ENCODE measurements around the gene MLLT11.
A peak's percentile ranks its signal among the peaks of the same experiment; 100 is the strongest.

Gene MLLT11

DNA sequence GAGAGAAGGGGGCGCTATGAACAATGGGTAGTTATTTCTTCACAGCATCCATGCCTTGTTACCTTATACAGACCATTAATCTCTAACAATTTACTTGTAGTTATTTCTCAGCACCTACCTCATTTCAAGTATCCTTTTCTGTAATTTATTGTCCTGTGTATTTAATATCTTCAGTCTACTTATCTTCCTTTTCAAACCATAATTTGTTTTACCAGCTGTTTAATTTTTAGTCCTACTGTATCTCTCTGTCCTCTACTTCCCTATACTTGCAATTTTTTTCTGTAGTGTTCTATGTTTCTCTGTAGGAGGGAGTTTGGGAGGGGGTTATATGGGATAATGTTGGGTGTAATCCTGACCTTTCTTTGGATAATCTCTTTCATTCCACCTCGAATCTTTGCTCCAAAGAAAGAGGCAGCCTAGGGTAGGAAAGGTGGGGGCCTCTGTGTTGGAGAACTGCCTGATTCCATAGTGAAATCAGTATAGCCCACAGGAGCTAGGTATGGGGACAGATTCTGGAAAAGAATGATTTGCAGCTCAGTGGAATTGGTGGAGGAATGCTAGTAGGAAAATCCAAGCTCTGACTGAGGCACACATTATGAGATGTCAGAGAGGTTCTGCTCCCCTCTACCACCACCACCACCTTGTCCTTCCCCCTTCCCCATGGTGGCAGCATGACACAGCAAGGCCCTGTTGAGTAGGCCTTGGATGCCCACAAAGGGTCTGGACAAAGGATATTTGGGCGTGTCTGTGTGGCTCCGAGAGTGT, 642 bp downstream of the MLLT11 start:
- DNase-seq (ENCODE audit: low read depth, low spot score): no peak
- Histone ChIP-seq H3K9ac (ENCODE audit: insufficient read length) (peak overlapping the region; percentile 89), H3K27ac (peak overlapping the region; percentile 77; the same call in 1 of the 2 replicates)

DNA sequence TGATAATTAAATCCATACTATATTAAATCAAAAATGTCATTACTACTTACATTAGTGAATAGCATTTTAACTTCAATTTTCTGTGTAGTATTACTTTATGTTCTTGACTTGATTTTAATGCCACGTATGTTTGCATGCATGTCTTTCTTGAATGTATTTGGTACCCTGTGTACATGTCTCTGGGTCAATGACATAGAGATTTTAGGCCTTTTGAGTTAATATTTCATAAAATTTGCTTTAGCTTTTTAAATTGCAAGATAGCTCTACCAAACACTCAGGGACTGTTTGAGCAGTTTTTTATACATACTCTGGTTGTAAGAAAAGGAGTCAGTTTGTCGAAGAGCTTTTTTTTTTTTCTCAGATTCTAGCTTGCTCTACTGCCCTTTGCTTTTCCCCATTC, 1.5 kb downstream of the MLLT11 start:
- H3K9me3 ChIP-seq (ENCODE audit: low read depth, low read length): no peaks in the 10 kb centered on the region
- peak overlapping the region; percentile 97 for H3K4me3 ChIP-seq
- TF ChIP-seq EZH2 (IDR thresholded peaks at IDR 0.05) (no peak), FOXP2 (optimal IDR thresholded peaks at IDR 0.05; ENCODE audit: control extremely low read depth, extremely low read length, insufficient read depth) (no peak)
- peaks cover 24% of the 10 kb centered on the region for H3K36me3 ChIP-seq (ENCODE audit: insufficient read depth, low read length)
- no peak for DNase-seq (ENCODE audit: low read depth, low spot score)
- H3K9ac ChIP-seq (ENCODE audit: insufficient read length): peak overlapping the region; percentile 89
- peak overlapping the region; percentile 77; the same call in 1 of the 2 replicates for H3K27ac ChIP-seq

More for the DNA sequence above, 642 bp downstream of the MLLT11 start:
- Histone ChIP-seq H3K4me3 (peak overlapping the region; percentile 97), H3K36me3 (ENCODE audit: insufficient read depth, low read length) (peaks cover 26% of the 10 kb centered on the region), H3K9me3 (ENCODE audit: low read depth, low read length) (no peaks in the 10 kb centered on the region)
- no peak for TF ChIP-seq FOXP2 (optimal IDR thresholded peaks at IDR 0.05; ENCODE audit: control extremely low read depth, extremely low read length, insufficient read depth)
- TF ChIP-seq POLR2AphosphoS5 (IDR thresholded peaks at IDR 0.05; ENCODE audit: borderline replicate concordance, low read depth, low read length): no peak
- TF ChIP-seq EZH2 (IDR thresholded peaks at IDR 0.05): no peak

DNA sequence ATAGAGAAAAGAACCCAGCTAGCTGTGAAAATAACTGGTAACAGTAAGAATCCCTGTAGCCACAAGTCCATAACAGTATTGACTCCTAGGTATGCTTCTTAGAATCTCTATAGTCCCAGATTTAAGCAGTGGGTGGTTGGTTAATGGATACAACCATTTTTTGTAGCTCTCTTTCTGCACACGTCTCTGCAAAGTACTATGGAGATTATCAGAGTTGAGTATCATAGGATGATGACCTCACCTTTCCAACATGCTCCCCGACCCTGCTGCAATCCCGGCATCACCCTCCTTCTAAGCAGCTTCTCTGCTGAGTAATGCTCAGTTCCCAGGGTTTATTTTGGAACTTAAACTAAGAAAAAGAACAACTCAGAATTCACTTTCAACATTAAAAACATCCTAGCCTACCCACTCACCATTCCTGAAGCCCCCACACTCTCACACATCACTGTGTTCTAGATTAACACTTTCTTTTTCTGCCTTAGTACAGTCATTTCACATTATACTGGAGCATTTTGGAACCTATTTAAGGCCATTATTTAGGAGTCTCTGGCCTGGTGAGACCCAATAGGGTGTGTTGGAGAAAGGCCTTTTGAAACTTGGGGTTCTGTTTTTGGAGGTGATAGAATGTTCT, 2.7 kb downstream of the MLLT11 start:
- no peak for DNase-seq (ENCODE audit: low read depth, low spot score)
- H3K9me3 ChIP-seq (ENCODE audit: low read depth, low read length): no peaks in the 10 kb centered on the region
- peak overlapping the region; percentile 46 for H3K4me3 ChIP-seq
- no peak overlapping the region; the same call in 1 of the 2 replicates for H3K27ac ChIP-seq
- peaks cover 29% of the 10 kb centered on the region for H3K36me3 ChIP-seq (ENCODE audit: insufficient read depth, low read length)
- TF ChIP-seq EZH2 (IDR thresholded peaks at IDR 0.05) (no peak), FOXP2 (optimal IDR thresholded peaks at IDR 0.05; ENCODE audit: control extremely low read depth, extremely low read length, insufficient read depth) (no peak), POLR2AphosphoS5 (IDR thresholded peaks at IDR 0.05; ENCODE audit: borderline replicate concordance, low read depth, low read length) (no peak)
- H3K9ac ChIP-seq (ENCODE audit: insufficient read length): no peak overlapping the region

- Histone ChIP-seq H3K27ac (peak overlapping the region; percentile 38; the same call in 1 of the 2 replicates), H3K9me3 (ENCODE audit: low read depth, low read length) (no peaks in the 10 kb centered on the region), H3K9ac (ENCODE audit: insufficient read length) (no peak overlapping the region), H3K36me3 (ENCODE audit: insufficient read depth, low read length) (peaks cover 29% of the 10 kb centered on the region), H3K4me3 (no peak overlapping the region)
- DNase-seq (ENCODE audit: low read depth, low spot score): no peak
- no peak for TF ChIP-seq EZH2 (IDR thresholded peaks at IDR 0.05)
- TF ChIP-seq POLR2AphosphoS5 (IDR thresholded peaks at IDR 0.05; ENCODE audit: borderline replicate concordance, low read depth, low read length): no peak
- TF ChIP-seq FOXP2 (optimal IDR thresholded peaks at IDR 0.05; ENCODE audit: control extremely low read depth, extremely low read length, insufficient read depth): no peak
Observed at GRCh38 chr1:151065089-151065645, 5.0 kb downstream of the MLLT11 start.

GRCh38 chr1:151067185-151067584, 7.0 kb downstream of the MLLT11 start:
- DNase-seq (ENCODE audit: low read depth, low spot score): no peak
- TF ChIP-seq FOXP2 (optimal IDR thresholded peaks at IDR 0.05; ENCODE audit: control extremely low read depth, extremely low read length, insufficient read depth) (no peak), POLR2AphosphoS5 (IDR thresholded peaks at IDR 0.05; ENCODE audit: borderline replicate concordance, low read depth, low read length) (no peak), EZH2 (IDR thresholded peaks at IDR 0.05) (no peak)
- no peaks in the 10 kb centered on the region for H3K9me3 ChIP-seq (ENCODE audit: low read depth, low read length)
- no peak overlapping the region for H3K9ac ChIP-seq (ENCODE audit: insufficient read length)
- H3K36me3 ChIP-seq (ENCODE audit: insufficient read depth, low read length): peaks cover 29% of the 10 kb centered on the region
- no peak overlapping the region for H3K4me3 ChIP-seq
- H3K27ac ChIP-seq: peak overlapping the region; percentile 30; the same call in 1 of the 2 replicates

GRCh38 chr1:151069103-151069486, 8.9 kb downstream of the MLLT11 start:
- H3K27ac ChIP-seq: peak overlapping the region; percentile 65
- peak overlapping the region; percentile 11 for H3K9ac ChIP-seq (ENCODE audit: insufficient read length)
- DNase-seq (ENCODE audit: low read depth, low spot score): no peak
- no peak for TF ChIP-seq POLR2AphosphoS5 (IDR thresholded peaks at IDR 0.05; ENCODE audit: borderline replicate concordance, low read depth, low read length)
- TF ChIP-seq EZH2 (IDR thresholded peaks at IDR 0.05): no peak
- no peak for TF ChIP-seq FOXP2 (optimal IDR thresholded peaks at IDR 0.05; ENCODE audit: control extremely low read depth, extremely low read length, insufficient read depth)
- peaks cover 19% of the 10 kb centered on the region for H3K36me3 ChIP-seq (ENCODE audit: insufficient read depth, low read length)
- no peak overlapping the region for H3K4me3 ChIP-seq
- no peaks in the 10 kb centered on the region for H3K9me3 ChIP-seq (ENCODE audit: low read depth, low read length)

GRCh38 chr1:151070474-151071276, 10.5 kb downstream of the MLLT11 start, which contains the start of gene GABPB2:
Gene GABPB2, plus strand, starts transcription at chr1:151070761. Its CDS starts 17,429 bp downstream, at chr1:151088190.
- TF ChIP-seq EZH2 (IDR thresholded peaks at IDR 0.05) (no peak), POLR2AphosphoS5 (IDR thresholded peaks at IDR 0.05; ENCODE audit: borderline replicate concordance, low read depth, low read length) (peak; percentile 55; the same call in 1 of the 2 replicates)
- no peaks in the 10 kb centered on the region for H3K9me3 ChIP-seq (ENCODE audit: low read depth, low read length)
- peak; percentile 89 for DNase-seq (ENCODE audit: low read depth, low spot score)
- peak within 1 kb of the TSS; percentile 93 for H3K4me3 ChIP-seq
- peak within 1 kb of the TSS; percentile 95 for H3K9ac ChIP-seq (ENCODE audit: insufficient read length)
- H3K36me3 ChIP-seq (ENCODE audit: insufficient read depth, low read length): peaks cover 14% of the 10 kb centered on the region
- H3K27ac ChIP-seq: peak within 1 kb of the TSS; percentile 99
